ENCODE results near the gene CACTIN. TPM values are rescaled to one million over a fixed set of nuclear protein-coding genes. Genes with fewer than 3 reads are reported as not detected.

CACTIN gene
- total RNA-seq, 2 donors from 2014 or later: 38.2 to 52.8 TPM

GRCh38 chr19:3644351-3645066 lies 17.9 kb upstream of the CACTIN start:
- intact Hi-C loops (cut with DNase I): no loop called here
- Histone ChIP-seq H3K4me1 (replicated peaks) (no peaks in the 10 kb centered on the region), H3K4me3 (no peak overlapping the region), H3K36me3 (no peaks in the 10 kb centered on the region), H3K27me3 (replicated peaks; ENCODE audit: insufficient read depth) (no peaks in the 10 kb centered on the region), H3K27ac (no peak overlapping the region), H3K9me3 (no peaks in the 10 kb centered on the region)
- DNase-seq (ENCODE audit: low spot score): no peak
- WGBS: 66% methylated on average over 18 of the region's 19 CpGs
- TF ChIP-seq POLR2A (IDR thresholded peaks at IDR 0.05): no peak
- TF ChIP-seq POLR2AphosphoS5 (IDR thresholded peaks at IDR 0.05): no peak
- TF ChIP-seq CTCF (IDR thresholded peaks at IDR 0.05): no peak

DNA sequence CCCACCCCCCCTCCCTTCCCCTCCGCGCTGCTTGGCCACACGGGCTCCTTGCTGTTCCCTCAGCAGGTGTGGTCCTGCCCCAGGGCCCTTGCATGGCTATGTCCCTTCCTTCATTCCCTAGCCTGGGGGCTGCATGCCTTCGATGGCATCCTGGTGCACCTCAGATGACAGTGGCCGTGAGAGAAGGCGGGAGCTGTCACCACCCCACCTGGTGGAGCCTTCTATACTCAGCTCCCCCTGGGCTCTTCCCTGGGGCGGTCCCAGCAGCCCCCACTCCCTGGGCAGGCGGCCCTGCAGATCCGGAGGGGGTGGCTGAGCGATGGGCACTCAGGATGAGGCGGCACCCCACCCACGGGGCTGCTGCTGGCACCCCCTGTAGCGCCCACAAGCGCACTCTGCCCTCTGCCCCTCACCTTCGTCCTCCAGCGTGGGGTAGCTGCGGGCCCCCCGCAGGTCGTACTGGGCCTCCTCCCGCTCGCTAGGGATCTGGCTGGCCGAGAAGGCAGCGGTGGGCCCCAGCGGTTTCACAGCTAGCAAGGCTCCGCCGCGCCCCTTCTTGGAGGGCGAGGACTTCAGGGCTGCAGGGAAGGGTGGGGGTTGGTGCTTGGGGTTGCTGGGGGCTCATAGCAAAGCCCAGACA lies 17.2 kb upstream of the CACTIN start:
- no peaks in the 10 kb centered on the region for H3K27me3 ChIP-seq (replicated peaks; ENCODE audit: insufficient read depth)
- 91% methylated on average over 28 of the region's 28 CpGs for WGBS
- no peaks in the 10 kb centered on the region for H3K9me3 ChIP-seq
- intact Hi-C loops (cut with DNase I): no loop called here
- TF ChIP-seq POLR2A (IDR thresholded peaks at IDR 0.05) (no peak), CTCF (IDR thresholded peaks at IDR 0.05) (no peak), POLR2AphosphoS5 (IDR thresholded peaks at IDR 0.05) (no peak)
- no peak overlapping the region for H3K27ac ChIP-seq
- no peak overlapping the region for H3K4me3 ChIP-seq
- no peak for DNase-seq (ENCODE audit: low spot score)
- no peaks in the 10 kb centered on the region for H3K4me1 ChIP-seq (replicated peaks)
- H3K36me3 ChIP-seq: peaks cover 0 to 5% of the 10 kb centered on the region in 2 donors

DNA sequence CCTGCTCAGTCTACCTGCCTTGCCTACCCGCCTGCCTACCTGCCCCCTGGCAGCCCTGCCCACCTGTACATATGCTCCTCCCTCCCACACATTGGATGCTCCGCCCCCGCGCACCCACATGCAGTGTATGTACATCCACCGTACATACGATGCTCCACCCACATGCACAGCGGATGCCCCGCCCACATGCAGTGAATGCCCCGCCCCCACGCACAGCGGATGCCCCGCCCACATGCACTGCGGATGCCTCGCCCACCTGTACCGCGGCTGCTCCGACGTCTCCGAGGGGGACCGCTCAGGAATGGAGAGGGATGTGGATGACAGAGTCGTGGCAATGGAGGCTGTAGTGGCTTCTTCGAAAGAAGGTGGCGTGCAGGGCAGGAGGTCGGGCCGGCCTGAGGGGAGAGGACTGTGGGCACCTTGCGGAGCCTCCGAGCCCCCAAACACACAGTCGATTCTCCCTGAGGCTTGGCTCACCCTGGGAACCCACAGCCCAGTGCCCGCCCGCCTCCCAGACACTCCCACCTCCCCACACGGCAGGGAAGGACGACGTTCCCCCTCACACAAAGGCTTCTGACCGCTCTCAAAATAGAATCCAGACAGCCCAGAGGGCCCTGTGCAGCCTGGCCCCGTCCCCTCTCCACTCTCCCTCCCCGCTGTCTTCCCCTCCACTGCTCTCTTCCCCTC lies 16.5 kb upstream of the CACTIN start:
- WGBS: 92% methylated on average over 36 of the region's 36 CpGs
- no peak overlapping the region for H3K27ac ChIP-seq
- intact Hi-C loops (cut with DNase I): no loop called here
- no peaks in the 10 kb centered on the region for H3K4me1 ChIP-seq (replicated peaks)
- H3K9me3 ChIP-seq: no peaks in the 10 kb centered on the region
- peaks cover 0 to 7% of the 10 kb centered on the region in 2 donors for H3K36me3 ChIP-seq
- H3K27me3 ChIP-seq (replicated peaks; ENCODE audit: insufficient read depth): no peaks in the 10 kb centered on the region
- TF ChIP-seq POLR2A (IDR thresholded peaks at IDR 0.05) (no peak), POLR2AphosphoS5 (IDR thresholded peaks at IDR 0.05) (no peak), CTCF (IDR thresholded peaks at IDR 0.05) (no peak)
- no peak for DNase-seq (ENCODE audit: low spot score)
- no peak overlapping the region for H3K4me3 ChIP-seq

GRCh38 chr19:3642296-3642695 lies 15.7 kb upstream of the CACTIN start:
- H3K27me3 ChIP-seq (replicated peaks; ENCODE audit: insufficient read depth): no peaks in the 10 kb centered on the region
- TF ChIP-seq CTCF (IDR thresholded peaks at IDR 0.05) (no peak), POLR2A (IDR thresholded peaks at IDR 0.05) (no peak), POLR2AphosphoS5 (IDR thresholded peaks at IDR 0.05) (no peak)
- H3K4me3 ChIP-seq: no peak overlapping the region

More at GRCh38 chr19:3642296-3642695, 15.7 kb upstream of the CACTIN start:
- Histone ChIP-seq H3K36me3 (peaks cover 0 to 7% of the 10 kb centered on the region in 2 donors), H3K4me1 (replicated peaks) (no peaks in the 10 kb centered on the region), H3K27ac (no peak overlapping the region), H3K9me3 (no peaks in the 10 kb centered on the region)
- 91% methylated on average over 17 of the region's 17 CpGs for WGBS
- intact Hi-C loops (cut with DNase I): no loop called here
- DNase-seq (ENCODE audit: low spot score): no peak
